Endodermal cell (in vitro differentiated cells): ENCODE results near the gene FOXA1. TPM values are rescaled to one million over a fixed set of nuclear protein-coding genes. Genes with fewer than 3 reads are reported as not detected.

Source experiments
- DNase-seq: peaks from one replicate; pipeline ENCODE4 v3.0.0-alpha.2; 2017
- H3K27ac ChIP-seq: 2 replicates; pipeline ENCODE4 v1.5.1; 2013; ENCODE audit warnings: mild to moderate bottlenecking, low read depth, low read length, moderate library complexity
- H3K27me3 ChIP-seq: 2 replicates; pipeline ENCODE4 v1.6.1; 2013; ENCODE audit warnings: mild to moderate bottlenecking, low read length, moderate library complexity; ENCODE audit not compliant: insufficient read depth, control insufficient read depth, poor library complexity, severe bottlenecking
- H3K36me3 ChIP-seq: 2 replicates; pipeline ENCODE4 v1.7.0; 2013; ENCODE audit warnings: mild to moderate bottlenecking, low read length, moderate library complexity; ENCODE audit not compliant: control insufficient read depth, insufficient read depth
- H3K4me1 ChIP-seq: one replicate; pipeline ENCODE4 v1.7.0; 2013; ENCODE audit warnings: low read length; ENCODE audit not compliant: control insufficient read depth, insufficient read depth
- H3K4me3 ChIP-seq: 2 replicates; pipeline ENCODE4 v1.5.1; 2013; ENCODE audit warnings: mild to moderate bottlenecking, low read length, moderate library complexity
- H3K9ac ChIP-seq: 2 replicates; pipeline ENCODE4 v1.6.1; 2013; ENCODE audit warnings: mild to moderate bottlenecking, low read length, moderate library complexity; ENCODE audit not compliant: poor library complexity, severe bottlenecking; ENCODE audit errors: extremely low read depth
- H3K9me3 ChIP-seq: 2 replicates; pipeline ENCODE4 v1.6.1; 2013; ENCODE audit warnings: mild to moderate bottlenecking, low read length, moderate library complexity; ENCODE audit not compliant: control insufficient read depth
- H3K27ac Mint-ChIP-seq: 2 replicates; pipeline ENCODE4 v1.8.0; 2020; ENCODE audit warnings: mixed read lengths
- H3K27me3 Mint-ChIP-seq: 2 replicates; pipeline ENCODE4 v1.8.0; 2021; ENCODE audit warnings: mild to moderate bottlenecking, mixed read lengths; ENCODE audit not compliant: insufficient read depth
- H3K36me3 Mint-ChIP-seq: 2 replicates; pipeline ENCODE4 v1.8.0; 2020; ENCODE audit warnings: low read depth, mixed read lengths
- H3K4me1 Mint-ChIP-seq: 2 replicates; pipeline ENCODE4 v1.8.0; 2020; ENCODE audit warnings: mixed read lengths
- H3K4me3 Mint-ChIP-seq: 2 replicates; pipeline ENCODE4 v1.8.0; 2020; ENCODE audit warnings: mild to moderate bottlenecking, moderate library complexity, mixed read lengths
- H3K9me3 Mint-ChIP-seq: 2 replicates; pipeline ENCODE4 v1.8.0; 2020; ENCODE audit warnings: mild to moderate bottlenecking, mixed read lengths
- WGBS, 2 experiments: methylation state at CpG; one replicate each; pipeline versions ENCODE4 v1.1.5 to v1.1.7; 2013; ENCODE audit warnings: missing lambda C conversion rate in 2 of 2, mixed read lengths in 1 of 2; ENCODE audit not compliant: insufficient coverage in 1 of 2, insufficient read length in 1 of 2; 5-methylcytosine and 5-hydroxymethylcytosine counted together
- total RNA-seq, 2 donors: library from RNA; stranded (reverse); fragmentation: NEBNext Ultra II Directional in 1 of 2; extraction: Animal tissue kit (Norgen Biotek cat#: 25700) in 1 of 2; gene quantifications; 2 replicates in 1 of 2; 3 replicates in 1 of 2; pipeline ENCODE4 v1.2.1, GENCODE V29; 2021
- TF ChIP-seq, protein P1 (sequence below): fragments of 200-600 bp; sonication (generic); conservative IDR thresholded peaks from 2 replicates; pipeline ENCODE4 v1.5.0; 2021; ENCODE audit warnings: antibody characterized with exemption, mild to moderate bottlenecking

FOXA1 gene
- total RNA-seq, 2 donors from 2014 or later, result 41.2 to 51.4 TPM

- peak overlapping the region; percentile 98 for H3K27ac Mint-ChIP-seq
Observed at GRCh38 chr14:37596790-37597472, 1.9 kb upstream of the FOXA1 start.

GRCh38 chr14:37595809-37596621 lies 966 bp upstream of the FOXA1 start:
- H3K36me3 Mint-ChIP-seq, result peaks cover 7% of the 10 kb centered on the region
- TF ChIP-seq, protein P1, sequence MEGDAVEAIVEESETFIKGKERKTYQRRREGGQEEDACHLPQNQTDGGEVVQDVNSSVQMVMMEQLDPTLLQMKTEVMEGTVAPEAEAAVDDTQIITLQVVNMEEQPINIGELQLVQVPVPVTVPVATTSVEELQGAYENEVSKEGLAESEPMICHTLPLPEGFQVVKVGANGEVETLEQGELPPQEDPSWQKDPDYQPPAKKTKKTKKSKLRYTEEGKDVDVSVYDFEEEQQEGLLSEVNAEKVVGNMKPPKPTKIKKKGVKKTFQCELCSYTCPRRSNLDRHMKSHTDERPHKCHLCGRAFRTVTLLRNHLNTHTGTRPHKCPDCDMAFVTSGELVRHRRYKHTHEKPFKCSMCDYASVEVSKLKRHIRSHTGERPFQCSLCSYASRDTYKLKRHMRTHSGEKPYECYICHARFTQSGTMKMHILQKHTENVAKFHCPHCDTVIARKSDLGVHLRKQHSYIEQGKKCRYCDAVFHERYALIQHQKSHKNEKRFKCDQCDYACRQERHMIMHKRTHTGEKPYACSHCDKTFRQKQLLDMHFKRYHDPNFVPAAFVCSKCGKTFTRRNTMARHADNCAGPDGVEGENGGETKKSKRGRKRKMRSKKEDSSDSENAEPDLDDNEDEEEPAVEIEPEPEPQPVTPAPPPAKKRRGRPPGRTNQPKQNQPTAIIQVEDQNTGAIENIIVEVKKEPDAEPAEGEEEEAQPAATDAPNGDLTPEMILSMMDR, result no peak
- peak overlapping the region; percentile 98 for H3K27ac Mint-ChIP-seq
- Histone ChIP-seq H3K27me3 (peaks cover 85% of the 10 kb centered on the region), H3K4me3 (peak overlapping the region; percentile 79), H3K36me3 (no peaks in the 10 kb centered on the region), H3K27ac (no peak overlapping the region), H3K9ac (peak overlapping the region; percentile 56), H3K9me3 (no peaks in the 10 kb centered on the region), H3K4me1 (no peaks in the 10 kb centered on the region)
- peak overlapping the region; percentile 69 for H3K4me3 Mint-ChIP-seq
- H3K4me1 Mint-ChIP-seq, result peaks cover 37% of the 10 kb centered on the region
- WGBS, 2 experiments, result 2% methylated on average over 19 to 46 of the region's 46 CpGs
- H3K27me3 Mint-ChIP-seq, result peaks cover 83% of the 10 kb centered on the region
- DNase-seq, result peak; percentile 83
- H3K9me3 Mint-ChIP-seq, result no peaks in the 10 kb centered on the region

More at GRCh38 chr14:37596790-37597472, 1.9 kb upstream of the FOXA1 start:
- no peaks in the 10 kb centered on the region for H3K9me3 Mint-ChIP-seq
- H3K27me3 ChIP-seq, result peaks cover 86% of the 10 kb centered on the region
- H3K9ac ChIP-seq, result no peak overlapping the region
- H3K36me3 Mint-ChIP-seq, result peaks cover 2% of the 10 kb centered on the region
- H3K27me3 Mint-ChIP-seq, result peaks cover 86% of the 10 kb centered on the region
- no peaks in the 10 kb centered on the region for H3K9me3 ChIP-seq
- H3K4me3 Mint-ChIP-seq, result peak overlapping the region; percentile 69
- peaks cover 32% of the 10 kb centered on the region for H3K4me1 Mint-ChIP-seq
- no peak overlapping the region for H3K27ac ChIP-seq
- H3K4me3 ChIP-seq, result peak overlapping the region; percentile 79
- no peaks in the 10 kb centered on the region for H3K36me3 ChIP-seq
- 14 to 21% methylated on average over 4 to 7 of the region's 7 CpGs for WGBS, 2 experiments
- TF ChIP-seq, protein P1, result no peak
- no peak for DNase-seq
- H3K4me1 ChIP-seq, result no peaks in the 10 kb centered on the region

- no peaks in the 10 kb centered on the region for H3K9me3 Mint-ChIP-seq
- Histone ChIP-seq H3K27me3 (peaks cover 85% of the 10 kb centered on the region), H3K27ac (no peak overlapping the region), H3K4me1 (peaks cover 2% of the 10 kb centered on the region), H3K9me3 (no peaks in the 10 kb centered on the region), H3K4me3 (peak overlapping the region; percentile 89), H3K36me3 (no peaks in the 10 kb centered on the region), H3K9ac (peak overlapping the region; percentile 52)
- TF ChIP-seq, protein P1, result peak; percentile 95
- H3K36me3 Mint-ChIP-seq, result peaks cover 18% of the 10 kb centered on the region
- DNase-seq, result peak; percentile 93
- H3K27me3 Mint-ChIP-seq, result peaks cover 80% of the 10 kb centered on the region
- peak overlapping the region; percentile 69 for H3K4me3 Mint-ChIP-seq
- peaks cover 37% of the 10 kb centered on the region for H3K4me1 Mint-ChIP-seq
- WGBS, 2 experiments, result 0% methylated on average over 22 to 55 of the region's 56 CpGs
- H3K27ac Mint-ChIP-seq, result peak overlapping the region; percentile 12
Observed at GRCh38 chr14:37594238-37594970, 645 bp downstream of the FOXA1 start.
